ENCODE measurements around the gene PHLPP1. TPM values are rescaled to one million over a fixed set of nuclear protein-coding genes. Genes with fewer than 3 reads are reported as not detected.

The PHLPP1 gene
- total RNA-seq, 2 experiments from 2014 or later, result 8.2 to 8.6 TPM

- Mint-ChIP-seq H3K36me3 (ENCODE audit: low read depth) (peaks cover 3% of the 10 kb centered on the region), H3K27ac (no peak overlapping the region), H3K9me3 (peaks cover 3% of the 10 kb centered on the region), H3K4me1 (ENCODE audit: low read depth) (peaks cover 28% of the 10 kb centered on the region), H3K4me3 (no peak overlapping the region), H3K27me3 (no peaks in the 10 kb centered on the region)
- DNase-seq (peak; percentile 33), ATAC-seq (peak; percentile 45)
- ChIA-PET CTCF (interaction anchor here (1.2 kb wide), 1 partner anchor 25 kb away, joined by 3 read pairs; no protein-coding TSS in a partner anchor), POLR2A (no interaction called here)
- TF ChIP-seq CTCF (IDR thresholded peaks at IDR 0.05), result no peak
- intact Hi-C loops (cut with micrococcal nuclease), result no loop called here
Observed at GRCh38 chr18:62741118-62741566, 25.8 kb downstream of the PHLPP1 start.

- ATAC-seq, result no peak
- no peak for DNase-seq
- ChIA-PET POLR2A (no interaction called here), CTCF (interaction anchor here (1.2 kb wide), 2 partner anchors 11 to 25 kb away, joined by 3 to 4 read pairs; no protein-coding TSS in a partner anchor)
- Mint-ChIP-seq H3K4me3 (no peak overlapping the region), H3K36me3 (ENCODE audit: low read depth) (peaks cover 3% of the 10 kb centered on the region), H3K27ac (no peak overlapping the region), H3K9me3 (peaks cover 3% of the 10 kb centered on the region), H3K4me1 (ENCODE audit: low read depth) (peaks cover 27% of the 10 kb centered on the region), H3K27me3 (no peaks in the 10 kb centered on the region)
- TF ChIP-seq CTCF (IDR thresholded peaks at IDR 0.05), result no peak
- intact Hi-C loops (cut with micrococcal nuclease), result no loop called here
Observed at GRCh38 chr18:62741584-62741983, 26.2 kb downstream of the PHLPP1 start.

GRCh38 chr18:62744076-62744968, 29.0 kb downstream of the PHLPP1 start:
- no peak for TF ChIP-seq CTCF (IDR thresholded peaks at IDR 0.05)
- no peak for ATAC-seq
- H3K36me3 Mint-ChIP-seq (ENCODE audit: low read depth), result no peaks in the 10 kb centered on the region
- H3K27me3 Mint-ChIP-seq, result no peaks in the 10 kb centered on the region
- peaks cover 28% of the 10 kb centered on the region for H3K4me1 Mint-ChIP-seq (ENCODE audit: low read depth)
- no peak for DNase-seq
- ChIA-PET POLR2A (interaction anchor here (0.6 kb wide), 1 partner anchor 10 kb away, joined by 3 read pairs; no protein-coding TSS in a partner anchor), CTCF (interaction anchor here (0.6 to 1.1 kb wide), 4 partner anchors 10 to 274 kb away, joined by 3 to 4 read pairs (median 3); no protein-coding TSS in a partner anchor)
- intact Hi-C loops (cut with micrococcal nuclease), result no loop called here
- H3K9me3 Mint-ChIP-seq, result peaks cover 2% of the 10 kb centered on the region
- H3K27ac Mint-ChIP-seq, result no peak overlapping the region
- H3K4me3 Mint-ChIP-seq, result no peak overlapping the region

GRCh38 chr18:62745089-62745751, 29.9 kb downstream of the PHLPP1 start:
- Mint-ChIP-seq H3K4me3 (no peak overlapping the region), H3K27me3 (no peaks in the 10 kb centered on the region), H3K4me1 (ENCODE audit: low read depth) (peaks cover 27% of the 10 kb centered on the region), H3K27ac (no peak overlapping the region), H3K9me3 (peaks cover 2% of the 10 kb centered on the region), H3K36me3 (ENCODE audit: low read depth) (no peaks in the 10 kb centered on the region)
- TF ChIP-seq CTCF (IDR thresholded peaks at IDR 0.05), result no peak
- POLR2A ChIA-PET, result no interaction called here
- DNase-seq, result no peak
- no peak for ATAC-seq
- CTCF ChIA-PET, result interaction anchor here (0.6 to 1.1 kb wide), 3 partner anchors 10 to 273 kb away, joined by 3 to 4 read pairs (median 3); no protein-coding TSS in a partner anchor
- intact Hi-C loops (cut with micrococcal nuclease), result no loop called here

Data from activated CD8-positive, alpha-beta T cell treated with anti-CD3 and anti-CD28 coated beads for 36 hours (primary cell).